Caco-2 (cell line): ENCODE results near the gene TCTN1. TPM values are rescaled to one million over a fixed set of nuclear protein-coding genes. Genes with fewer than 3 reads are reported as not detected.
"Not testable (repeated sequence)": the region's sequence is repeated elsewhere in the genome, so short reads cannot be mapped to it uniquely, and the experiment has no call there.

Source experiments
- BruUV-seq: library from RNA; stranded (reverse); fragments of 400-500 nt; replicated peaks from 2 replicates; lab custom pipeline; 2021; lab: Mats Ljungman, UMichigan
- CTCF ChIA-PET: fragments of 300-600 bp; sonication (Branson Sonifier 250); formaldehyde crosslinking; loops from one replicate; lab custom pipeline; 2022; ENCODE audit warnings: antibody characterized with exemption; lab: Charles Lee
- POLR2A ChIA-PET: fragments of 300-600 bp; sonication (Branson Sonifier 250); formaldehyde crosslinking; loops from one replicate; lab custom pipeline; 2022; ENCODE audit warnings: antibody characterized with exemption; lab: Charles Lee
- DNase-seq, 2 experiments: peaks; one replicate each; pipeline versions ENCODE4 v3.0.0 to v3.0.0-alpha.2; 2020 to 2022
- H3K27me3 ChIP-seq: replicated peaks from 2 replicates; pipeline ENCODE4 v1.6.0; 2011; ENCODE audit warnings: low read length; ENCODE audit not compliant: control insufficient read depth, insufficient read depth
- H3K36me3 ChIP-seq: 2 replicates; pipeline ENCODE4 v1.5.1; 2011; ENCODE audit warnings: low read length; ENCODE audit not compliant: control insufficient read depth, insufficient read depth
- H3K4me1 ChIP-seq: fragments of 250-450 bp; sonication (Bioruptor Pico); 2 replicates; pipeline ENCODE4 v1.5.1; 2020; ENCODE audit warnings: mild to moderate bottlenecking
- H3K4me3 ChIP-seq: 2 replicates; pipeline ENCODE4 v1.5.1; 2011; ENCODE audit warnings: low read depth, mild to moderate bottlenecking, control low read depth, low read length
- H3K9me3 ChIP-seq: fragments of 250-450 bp; sonication (Bioruptor Pico); 2 replicates; pipeline ENCODE4 v1.5.1; 2020; ENCODE audit warnings: mild to moderate bottlenecking, moderate library complexity
- H3K27ac Mint-ChIP-seq: one replicate; pipeline ENCODE4 v1.8.0; 2022; ENCODE audit warnings: mixed read lengths; ENCODE audit not compliant: unreplicated experiment
- H3K27me3 Mint-ChIP-seq: one replicate; pipeline ENCODE4 v1.8.0; 2022; ENCODE audit warnings: mixed read lengths; ENCODE audit not compliant: insufficient read depth, unreplicated experiment
- H3K36me3 Mint-ChIP-seq: one replicate; pipeline ENCODE4 v1.8.0; 2022; ENCODE audit warnings: mild to moderate bottlenecking, mixed read lengths; ENCODE audit not compliant: insufficient read depth, unreplicated experiment
- H3K4me1 Mint-ChIP-seq: one replicate; pipeline ENCODE4 v1.8.0; 2022; ENCODE audit warnings: low read depth, mixed read lengths; ENCODE audit not compliant: unreplicated experiment
- H3K4me3 Mint-ChIP-seq: one replicate; pipeline ENCODE4 v1.8.0; 2022; ENCODE audit warnings: mild to moderate bottlenecking, moderate library complexity, mixed read lengths; ENCODE audit not compliant: unreplicated experiment
- H3K9me3 Mint-ChIP-seq: one replicate; pipeline ENCODE4 v1.8.0; 2022; ENCODE audit warnings: mixed read lengths; ENCODE audit not compliant: unreplicated experiment
- intact Hi-C: fragments of 100-400 bp; cut with micrococcal nuclease; formaldehyde crosslinking; loops from one replicate; pipeline ENCODE4 v1.10.0; 2022; ENCODE audit not compliant: unreplicated experiment
- total RNA-seq: library from RNA; stranded (reverse); gene quantifications from 2 replicates; pipeline ENCODE4 v1.2.3, GENCODE V29; 2022
- TF ChIP-seq, protein P1 (sequence below), 2 experiments: fragments of 200-600 bp in 1 of 2; IDR thresholded peaks; 1 replicate in 1 of 2; 2 replicates in 1 of 2; pipeline versions ENCODE4 v1.5.1 to v1.8.0; 2011 to 2022; ENCODE audit warnings: antibody characterized with exemption in 1 of 2, control low read depth in 1 of 2, inconsistent platforms in 1 of 2, low read depth in 1 of 2, low read length in 1 of 2, mild to moderate bottlenecking in 1 of 2, moderate library complexity in 1 of 2; ENCODE audit not compliant: insufficient read depth in 1 of 2, severe bottlenecking in 1 of 2, unreplicated experiment in 1 of 2

The TCTN1 gene
- total RNA-seq, 1 experiment from 2014 or later = 13.8 TPM

DNA sequence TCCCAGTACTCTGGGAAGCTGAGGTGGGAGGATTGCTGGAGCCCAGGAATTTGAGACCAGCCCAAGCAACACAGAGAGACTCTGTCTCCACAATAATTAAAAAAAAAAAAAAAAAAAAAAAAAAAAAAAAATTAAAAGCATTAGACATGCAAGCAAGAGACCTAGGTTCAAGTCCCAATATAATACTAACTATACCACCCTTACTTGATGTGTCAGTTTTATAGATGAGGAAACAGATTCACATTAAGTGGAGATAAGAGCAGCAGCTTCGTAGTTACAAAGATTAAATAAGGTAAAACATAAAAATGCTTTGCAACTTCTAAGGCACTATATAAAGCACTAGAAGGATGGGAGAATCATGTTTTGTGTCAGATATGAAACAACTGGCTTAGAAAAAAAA, 39.9 kb upstream of the TCTN1 start:
- Mint-ChIP-seq H3K9me3 (no peaks in the 10 kb centered on the region), H3K36me3 (no peaks in the 10 kb centered on the region), H3K4me1 (peaks cover 23% of the 10 kb centered on the region), H3K4me3 (no peak overlapping the region), H3K27me3 (no peaks in the 10 kb centered on the region), H3K27ac (no peak overlapping the region)
- CTCF ChIA-PET = no interaction called here
- Histone ChIP-seq H3K4me1 (peaks cover 25% of the 10 kb centered on the region), H3K36me3 (no peaks in the 10 kb centered on the region), H3K9me3 (peaks cover 22% of the 10 kb centered on the region), H3K27me3 (no peaks in the 10 kb centered on the region), H3K4me3 (no peak overlapping the region)
- BruUV-seq = no TSS peak
- DNase-seq = no peak
- TF ChIP-seq, protein P1, sequence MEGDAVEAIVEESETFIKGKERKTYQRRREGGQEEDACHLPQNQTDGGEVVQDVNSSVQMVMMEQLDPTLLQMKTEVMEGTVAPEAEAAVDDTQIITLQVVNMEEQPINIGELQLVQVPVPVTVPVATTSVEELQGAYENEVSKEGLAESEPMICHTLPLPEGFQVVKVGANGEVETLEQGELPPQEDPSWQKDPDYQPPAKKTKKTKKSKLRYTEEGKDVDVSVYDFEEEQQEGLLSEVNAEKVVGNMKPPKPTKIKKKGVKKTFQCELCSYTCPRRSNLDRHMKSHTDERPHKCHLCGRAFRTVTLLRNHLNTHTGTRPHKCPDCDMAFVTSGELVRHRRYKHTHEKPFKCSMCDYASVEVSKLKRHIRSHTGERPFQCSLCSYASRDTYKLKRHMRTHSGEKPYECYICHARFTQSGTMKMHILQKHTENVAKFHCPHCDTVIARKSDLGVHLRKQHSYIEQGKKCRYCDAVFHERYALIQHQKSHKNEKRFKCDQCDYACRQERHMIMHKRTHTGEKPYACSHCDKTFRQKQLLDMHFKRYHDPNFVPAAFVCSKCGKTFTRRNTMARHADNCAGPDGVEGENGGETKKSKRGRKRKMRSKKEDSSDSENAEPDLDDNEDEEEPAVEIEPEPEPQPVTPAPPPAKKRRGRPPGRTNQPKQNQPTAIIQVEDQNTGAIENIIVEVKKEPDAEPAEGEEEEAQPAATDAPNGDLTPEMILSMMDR (IDR thresholded peaks at IDR 0.05; ENCODE audit: insufficient read depth in 1 of 2, low read depth in 1 of 2, low read length in 1 of 2, severe bottlenecking in 1 of 2, unreplicated experiment in 1 of 2) = no peak
- intact Hi-C loops = no loop called here
- POLR2A ChIA-PET = no interaction called here

GRCh38 chr12:110574717-110575230, 39.2 kb upstream of the TCTN1 start:
- H3K9me3 Mint-ChIP-seq, H3K4me3 ChIP-seq, H3K4me3 Mint-ChIP-seq, H3K27me3 Mint-ChIP-seq, DNase-seq, H3K27me3 ChIP-seq, BruUV-seq, H3K36me3 Mint-ChIP-seq, H3K27ac Mint-ChIP-seq, H3K36me3 ChIP-seq, intact Hi-C loops: not testable (repeated sequence)
- CTCF ChIA-PET = interaction anchor here (0.5 to 1.2 kb wide), 3 partner anchors 13 to 125 kb away, joined by 3 to 12 read pairs (median 7); partner anchors contain the start of gene ARPC3
- peaks cover 22% of the 10 kb centered on the region for H3K4me1 ChIP-seq
- H3K9me3 ChIP-seq = peaks cover 19% of the 10 kb centered on the region
- POLR2A ChIA-PET = interaction anchor here (1.0 kb wide), 1 partner anchor 125 kb away, joined by 3 read pairs; the partner anchor contains the start of gene ARPC3
- H3K4me1 Mint-ChIP-seq = peaks cover 23% of the 10 kb centered on the region

- Histone ChIP-seq H3K36me3 (no peaks in the 10 kb centered on the region), H3K4me3 (no peak overlapping the region), H3K27me3 (no peaks in the 10 kb centered on the region), H3K9me3 (peaks cover 17% of the 10 kb centered on the region), H3K4me1 (peaks cover 20% of the 10 kb centered on the region)
- peak; percentile 46 to 63 for DNase-seq
- Mint-ChIP-seq H3K4me3 (no peak overlapping the region), H3K4me1 (peaks cover 23% of the 10 kb centered on the region), H3K27ac (no peak overlapping the region), H3K27me3 (no peaks in the 10 kb centered on the region), H3K36me3 (no peaks in the 10 kb centered on the region), H3K9me3 (no peaks in the 10 kb centered on the region)
- CTCF ChIA-PET = interaction anchor here (0.5 to 1.2 kb wide), 7 partner anchors 10 to 125 kb away, joined by 3 to 12 read pairs (median 5); partner anchors contain the start of genes ARPC3 and GPN3
- intact Hi-C loops = no loop called here
- POLR2A ChIA-PET = interaction anchor here (0.6 to 1.0 kb wide), 7 partner anchors 37 to 1111 kb away, joined by 3 to 13 read pairs (median 5); partner anchors contain the start of genes ACAD10, ARPC3, FAM216A and GPN3
- TF ChIP-seq, protein P1 (IDR thresholded peaks at IDR 0.05; ENCODE audit: insufficient read depth in 1 of 2, low read depth in 1 of 2, low read length in 1 of 2, severe bottlenecking in 1 of 2, unreplicated experiment in 1 of 2) = no peak
- BruUV-seq = no TSS peak
These were observed 38.6 kb upstream of the TCTN1 start for GRCh38 chr12:110575326-110575725.
